Activated T-helper 1 cell treated with Interleukin-2 at 50 U/mL for 16 hours (primary cell): ENCODE results near the gene CYB561.

Source experiments
- DNase-seq: peaks from one replicate; pipeline ENCODE4 v3.0.0-alpha.2; 2020; ENCODE audit warnings: low read depth

Gene CYB561

DNA sequence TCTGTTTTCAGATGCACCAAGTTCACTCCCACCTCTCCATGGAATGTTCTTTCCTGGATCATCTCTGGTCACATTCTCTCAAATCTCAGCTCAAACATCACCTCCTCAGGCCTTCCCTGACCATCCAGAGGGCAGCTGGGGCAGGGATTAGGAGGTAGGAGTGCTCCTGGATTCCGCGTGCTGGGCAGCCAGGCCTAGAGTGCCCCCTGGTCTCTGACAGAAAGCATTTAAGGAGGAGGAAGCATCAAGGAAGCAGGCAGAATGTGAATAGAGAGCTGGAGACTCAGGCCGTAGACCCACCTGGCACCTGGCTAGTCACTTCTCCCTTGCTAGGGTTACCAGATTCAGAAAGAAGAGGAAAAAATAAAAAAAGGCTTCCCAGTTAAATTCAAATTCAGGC, 2.5 kb upstream of the CYB561 start:
- DNase-seq = no peak

DNA sequence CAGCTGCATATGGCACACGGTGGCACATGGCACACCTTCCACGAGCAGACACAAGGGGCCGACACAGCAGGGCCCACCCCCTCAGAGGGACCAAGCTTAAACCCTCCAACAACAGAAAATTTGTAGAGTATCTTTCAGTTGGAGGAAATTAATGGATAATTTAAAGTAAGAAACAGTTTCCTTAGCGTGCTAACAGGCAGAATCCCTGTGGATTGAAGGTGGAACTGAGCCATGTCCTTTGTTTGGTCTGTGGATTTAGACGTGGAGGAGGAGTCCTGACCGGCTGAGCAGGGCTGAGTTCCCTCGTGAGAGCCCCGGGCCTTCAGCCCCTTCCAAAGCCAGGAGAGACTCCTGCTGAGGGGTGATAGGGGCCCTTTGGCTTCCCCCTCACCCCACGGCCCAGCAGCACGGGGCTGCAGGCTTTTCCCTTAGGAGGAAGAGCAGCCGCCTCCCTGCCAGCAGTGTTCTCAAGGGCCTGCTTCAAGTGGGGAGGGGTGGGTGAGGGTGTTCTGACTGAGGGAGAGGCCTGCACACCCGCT, 1.4 kb upstream of the CYB561 start:
- no peak for DNase-seq

GRCh38 chr17:63446753-63447470, 806 bp upstream of the CYB561 start:
- DNase-seq = peak; percentile 19

- DNase-seq = peak; percentile 42
Measured at GRCh38 chr17:63445571-63445953, 544 bp downstream of the CYB561 start.

- no peak for DNase-seq
Measured at GRCh38 chr17:63445065-63445464, 1.0 kb downstream of the CYB561 start.

- no peak for DNase-seq
Measured at GRCh38 chr17:63444457-63444856, 1.6 kb downstream of the CYB561 start.

GRCh38 chr17:63443053-63443452, 3.1 kb downstream of the CYB561 start:
- DNase-seq = no peak

- no peak for DNase-seq
Measured at GRCh38 chr17:63442549-63443035, 3.5 kb downstream of the CYB561 start.

DNA sequence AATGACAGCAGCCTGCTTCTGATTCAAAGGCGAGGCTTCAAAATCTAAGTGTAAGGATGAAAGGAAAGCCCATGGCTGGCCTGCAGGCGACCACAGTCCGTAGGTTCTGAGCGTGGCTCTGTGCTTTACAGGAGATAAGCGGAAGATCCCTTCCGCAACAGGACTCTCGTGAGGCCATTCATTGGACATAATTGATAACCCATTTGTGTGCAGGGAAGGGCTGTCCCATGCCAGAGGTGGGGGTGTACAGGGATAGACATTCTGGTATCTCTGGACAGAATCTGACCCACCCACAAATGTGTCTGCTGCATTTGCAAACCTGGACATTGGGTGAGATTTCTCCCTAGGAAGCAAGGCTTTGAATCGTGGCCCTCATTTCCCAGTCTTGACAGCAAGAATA, 4.0 kb downstream of the CYB561 start:
- DNase-seq = no peak

DNA sequence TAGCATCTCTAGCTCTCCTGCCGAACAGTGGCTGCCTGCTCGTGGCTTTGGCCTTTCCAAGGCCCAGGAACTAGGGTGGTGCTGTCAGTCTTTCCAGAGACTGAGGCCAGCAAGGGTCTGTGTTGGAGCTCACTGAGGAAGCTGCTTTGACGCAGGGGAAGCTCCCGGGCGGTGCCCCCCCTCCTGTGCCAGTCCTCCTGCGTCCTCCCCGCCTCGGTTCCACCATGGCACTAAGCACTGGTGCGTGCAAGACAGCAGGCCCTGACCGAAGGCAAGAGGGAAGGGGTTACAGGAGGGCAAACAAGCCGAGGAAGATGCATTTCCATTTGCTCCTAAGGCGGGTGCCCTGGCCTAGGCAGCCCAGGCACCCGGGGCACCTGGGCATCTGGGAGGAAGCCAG, 4.5 kb downstream of the CYB561 start:
- no peak for DNase-seq

GRCh38 chr17:63440770-63441335, 5.3 kb downstream of the CYB561 start:
- DNase-seq = no peak

- DNase-seq = peak; percentile 42
Measured at GRCh38 chr17:63440127-63440769, 5.9 kb downstream of the CYB561 start.

DNA sequence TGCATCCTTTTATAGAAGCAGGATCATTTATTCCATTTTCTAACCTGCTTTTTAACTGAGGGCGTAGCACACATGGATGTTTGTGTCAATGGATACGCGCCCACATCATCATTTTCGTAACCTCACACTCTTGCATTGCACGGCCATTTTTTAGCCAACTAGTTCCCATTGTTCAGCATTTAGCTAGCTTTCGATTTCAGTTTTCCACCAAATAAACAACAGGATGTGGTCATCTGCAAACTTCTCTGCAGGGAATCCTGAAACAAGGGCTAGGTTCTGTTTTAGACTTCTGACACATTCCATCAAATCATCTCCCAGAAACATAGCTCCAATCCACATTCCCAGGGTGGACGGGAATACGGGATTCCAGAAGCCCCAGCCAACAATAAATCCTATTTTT, 6.4 kb downstream of the CYB561 start:
- no peak for DNase-seq

GRCh38 chr17:63438092-63439051, 7.7 kb downstream of the CYB561 start:
- no peak for DNase-seq

DNA sequence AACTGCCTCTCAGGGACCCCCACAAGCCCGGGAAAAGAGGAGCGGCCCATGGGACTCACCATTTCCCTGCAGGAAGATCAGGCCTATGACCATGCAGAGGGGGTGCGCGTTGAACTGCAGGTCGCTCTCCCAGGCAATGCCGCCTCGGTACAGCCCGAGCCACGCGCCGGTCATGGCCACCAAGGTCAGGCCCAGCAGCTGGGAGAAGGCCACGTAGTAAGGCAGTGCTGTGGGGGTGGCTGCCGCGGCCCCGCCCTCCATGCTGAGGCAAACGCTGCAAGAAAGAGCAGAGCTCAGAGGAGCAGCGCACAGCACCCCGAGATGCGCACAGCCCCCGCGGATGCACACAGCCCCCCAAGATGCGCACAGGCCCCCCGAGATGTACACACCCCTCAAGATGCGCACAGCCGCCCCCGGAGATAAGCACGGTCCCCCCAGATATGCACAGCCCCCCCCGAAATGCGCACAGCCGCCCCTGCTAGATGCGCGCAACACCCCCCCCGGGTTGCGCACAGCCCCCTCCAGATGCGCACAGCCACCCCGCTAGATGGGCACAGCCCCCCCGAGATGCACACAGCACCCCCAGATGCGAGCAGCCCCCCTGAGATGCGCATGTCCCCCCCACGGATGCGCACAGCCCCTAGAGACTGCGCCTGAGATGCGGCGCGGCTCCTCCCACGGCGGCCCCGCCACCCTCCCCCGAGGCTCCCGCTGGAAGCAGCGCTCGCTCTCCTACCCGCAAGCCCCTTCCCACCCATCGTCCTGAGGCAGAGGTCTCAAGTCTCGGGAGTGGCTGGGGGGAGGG, 8.6 kb downstream of the CYB561 start:
- DNase-seq = no peak

- DNase-seq = no peak
Measured at GRCh38 chr17:63436523-63437110, 9.5 kb downstream of the CYB561 start.

GRCh38 chr17:63435681-63436522, 10.2 kb downstream of the CYB561 start:
- no peak for DNase-seq

- DNase-seq = peak; percentile 24
Measured at GRCh38 chr17:63434951-63435571, 11.0 kb downstream of the CYB561 start.
